ENCODE data around the gene MGST2.

- TF ChIP-seq CTCF (conservative IDR thresholded peaks at IDR 0.05; ENCODE audit: low read depth in 2 of 2) (no peak), EZH2phosphoT487 (IDR thresholded peaks at IDR 0.05; ENCODE audit: unreplicated experiment) (no peak), STAT1 (IDR thresholded peaks at IDR 0.05; ENCODE audit: unreplicated experiment) (no peak), REST (IDR thresholded peaks at IDR 0.05; ENCODE audit: unreplicated experiment) (no peak), CREB1 (CRISPR knock-in tag; IDR thresholded peaks at IDR 0.05; ENCODE audit: low read depth) (no peak), EZH2 (IDR thresholded peaks at IDR 0.05; ENCODE audit: low read depth, unreplicated experiment) (no peak), POLR2AphosphoS5 (IDR thresholded peaks at IDR 0.05; ENCODE audit: low read depth) (no peak), NANOG (IDR thresholded peaks at IDR 0.05; ENCODE audit: borderline replicate concordance) (no peak), ZNF331 (CRISPR knock-in tag; IDR thresholded peaks at IDR 0.05; ENCODE audit: low read depth) (no peak), JUNB (IDR thresholded peaks at IDR 0.05; ENCODE audit: unreplicated experiment) (no peak), ZNF462 (CRISPR knock-in tag; IDR thresholded peaks at IDR 0.05) (no peak)
These were observed 78.6 kb downstream of the MGST2 start for GRCh38 chr4:139744232-139744631.

All from GM23338 (cell line).